Ishikawa (cell line): ENCODE measurements around the gene VAMP1.

Experiments used
- CEBPB ChIP-seq: IDR thresholded peaks from 2 replicates; pipeline ENCODE4 v1.6.1; 2012
- CREB1 ChIP-seq: IDR thresholded peaks from 2 replicates; pipeline ENCODE4 v1.6.1; 2012; ENCODE audit warnings: low read depth
- EGR1 ChIP-seq: IDR thresholded peaks from 2 replicates; pipeline ENCODE4 v1.6.1; 2012
- EP300 ChIP-seq: IDR thresholded peaks from 2 replicates; pipeline ENCODE4 v1.6.1; 2012; ENCODE audit warnings: borderline replicate concordance
- FOXM1 ChIP-seq: IDR thresholded peaks from 2 replicates; pipeline ENCODE4 v1.6.1; 2012; ENCODE audit warnings: low read depth, borderline replicate concordance
- NFIC ChIP-seq: IDR thresholded peaks from 2 replicates; pipeline ENCODE4 v1.6.1; 2012
- RAD21 ChIP-seq: IDR thresholded peaks from 2 replicates; pipeline ENCODE4 v1.6.1; 2012; ENCODE audit warnings: low read depth
- TAF1 ChIP-seq: IDR thresholded peaks from 2 replicates; pipeline ENCODE4 v1.6.1; 2012; ENCODE audit warnings: low read depth, mild to moderate bottlenecking
- TCF12 ChIP-seq: IDR thresholded peaks from 2 replicates; pipeline ENCODE4 v1.6.1; 2012; ENCODE audit warnings: low read depth
- TEAD4 ChIP-seq: IDR thresholded peaks from 2 replicates; pipeline ENCODE4 v1.6.1; 2012
- YY1 ChIP-seq: IDR thresholded peaks from 2 replicates; pipeline ENCODE4 v1.6.1; 2012; ENCODE audit warnings: low read depth
- ZBTB7A ChIP-seq: IDR thresholded peaks from 2 replicates; pipeline ENCODE4 v1.6.1; 2012; ENCODE audit warnings: low read depth
- TF ChIP-seq, protein P1 (sequence below): IDR thresholded peaks from 2 replicates; pipeline ENCODE4 v1.6.1; 2012
- TF ChIP-seq, protein P2 (sequence below): IDR thresholded peaks from 2 replicates; pipeline ENCODE4 v1.6.1; 2012
- TF ChIP-seq, protein P3 (sequence below): IDR thresholded peaks from 2 replicates; pipeline ENCODE4 v1.6.1; 2012; ENCODE audit warnings: low read depth, mild to moderate bottlenecking

The VAMP1 gene

DNA sequence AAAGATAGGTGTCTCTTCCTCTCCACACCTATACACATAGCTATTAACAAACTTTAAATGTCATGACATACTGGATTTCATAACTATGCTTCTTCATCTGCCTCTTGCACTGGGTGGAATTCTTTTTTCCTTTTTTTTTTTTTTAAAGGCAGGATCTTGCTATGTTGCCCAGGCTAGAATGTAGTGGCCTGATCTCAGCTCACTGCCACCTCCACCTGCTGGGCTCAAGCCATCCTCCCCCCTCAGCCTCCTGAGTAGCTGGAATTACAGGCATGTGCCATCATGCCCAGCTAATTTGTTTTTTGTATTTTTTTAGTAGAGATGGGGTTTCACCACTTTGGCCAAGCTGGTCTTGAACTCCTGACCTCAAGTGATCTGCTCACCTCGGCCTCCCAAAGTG lies 17.8 kb upstream of the VAMP1 start:
- TF ChIP-seq TAF1 (no peak), NFIC (no peak), TEAD4 (no peak)

DNA sequence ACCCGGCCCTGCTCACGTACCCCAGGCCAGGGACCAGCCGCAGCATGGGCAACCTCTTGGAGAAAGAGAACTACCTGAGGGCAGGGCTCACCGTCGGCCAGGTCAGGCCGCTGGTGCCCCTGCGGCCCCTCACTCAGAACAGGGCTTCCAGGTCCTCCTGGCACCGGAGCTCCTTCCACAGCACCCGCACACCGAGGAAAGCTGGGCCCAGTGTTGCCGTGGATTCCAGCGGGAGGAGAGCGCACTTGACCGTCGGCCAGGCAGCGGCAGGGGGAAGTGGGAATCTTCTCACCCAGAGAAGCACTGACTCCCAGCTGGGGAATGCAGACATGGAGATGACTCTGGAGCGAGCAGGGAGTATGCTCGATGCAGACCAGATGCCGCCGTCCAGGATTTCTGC lies 7.9 kb upstream of the VAMP1 start:
- TF ChIP-seq TAF1 (no peak), FOXM1 (no peak), TEAD4 (no peak), TCF12 (no peak), EGR1 (no peak), YY1 (no peak), CREB1 (no peak), RAD21 (no peak), CEBPB (no peak), EP300 (no peak), NFIC (no peak), ZBTB7A (no peak)
- TF ChIP-seq, protein P1, sequence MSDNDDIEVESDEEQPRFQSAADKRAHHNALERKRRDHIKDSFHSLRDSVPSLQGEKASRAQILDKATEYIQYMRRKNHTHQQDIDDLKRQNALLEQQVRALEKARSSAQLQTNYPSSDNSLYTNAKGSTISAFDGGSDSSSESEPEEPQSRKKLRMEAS = no peak
- TF ChIP-seq, protein P2, sequence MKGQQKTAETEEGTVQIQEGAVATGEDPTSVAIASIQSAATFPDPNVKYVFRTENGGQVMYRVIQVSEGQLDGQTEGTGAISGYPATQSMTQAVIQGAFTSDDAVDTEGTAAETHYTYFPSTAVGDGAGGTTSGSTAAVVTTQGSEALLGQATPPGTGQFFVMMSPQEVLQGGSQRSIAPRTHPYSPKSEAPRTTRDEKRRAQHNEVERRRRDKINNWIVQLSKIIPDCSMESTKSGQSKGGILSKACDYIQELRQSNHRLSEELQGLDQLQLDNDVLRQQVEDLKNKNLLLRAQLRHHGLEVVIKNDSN = no peak
- TF ChIP-seq, protein P3, sequence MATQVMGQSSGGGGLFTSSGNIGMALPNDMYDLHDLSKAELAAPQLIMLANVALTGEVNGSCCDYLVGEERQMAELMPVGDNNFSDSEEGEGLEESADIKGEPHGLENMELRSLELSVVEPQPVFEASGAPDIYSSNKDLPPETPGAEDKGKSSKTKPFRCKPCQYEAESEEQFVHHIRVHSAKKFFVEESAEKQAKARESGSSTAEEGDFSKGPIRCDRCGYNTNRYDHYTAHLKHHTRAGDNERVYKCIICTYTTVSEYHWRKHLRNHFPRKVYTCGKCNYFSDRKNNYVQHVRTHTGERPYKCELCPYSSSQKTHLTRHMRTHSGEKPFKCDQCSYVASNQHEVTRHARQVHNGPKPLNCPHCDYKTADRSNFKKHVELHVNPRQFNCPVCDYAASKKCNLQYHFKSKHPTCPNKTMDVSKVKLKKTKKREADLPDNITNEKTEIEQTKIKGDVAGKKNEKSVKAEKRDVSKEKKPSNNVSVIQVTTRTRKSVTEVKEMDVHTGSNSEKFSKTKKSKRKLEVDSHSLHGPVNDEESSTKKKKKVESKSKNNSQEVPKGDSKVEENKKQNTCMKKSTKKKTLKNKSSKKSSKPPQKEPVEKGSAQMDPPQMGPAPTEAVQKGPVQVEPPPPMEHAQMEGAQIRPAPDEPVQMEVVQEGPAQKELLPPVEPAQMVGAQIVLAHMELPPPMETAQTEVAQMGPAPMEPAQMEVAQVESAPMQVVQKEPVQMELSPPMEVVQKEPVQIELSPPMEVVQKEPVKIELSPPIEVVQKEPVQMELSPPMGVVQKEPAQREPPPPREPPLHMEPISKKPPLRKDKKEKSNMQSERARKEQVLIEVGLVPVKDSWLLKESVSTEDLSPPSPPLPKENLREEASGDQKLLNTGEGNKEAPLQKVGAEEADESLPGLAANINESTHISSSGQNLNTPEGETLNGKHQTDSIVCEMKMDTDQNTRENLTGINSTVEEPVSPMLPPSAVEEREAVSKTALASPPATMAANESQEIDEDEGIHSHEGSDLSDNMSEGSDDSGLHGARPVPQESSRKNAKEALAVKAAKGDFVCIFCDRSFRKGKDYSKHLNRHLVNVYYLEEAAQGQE = no peak

DNA sequence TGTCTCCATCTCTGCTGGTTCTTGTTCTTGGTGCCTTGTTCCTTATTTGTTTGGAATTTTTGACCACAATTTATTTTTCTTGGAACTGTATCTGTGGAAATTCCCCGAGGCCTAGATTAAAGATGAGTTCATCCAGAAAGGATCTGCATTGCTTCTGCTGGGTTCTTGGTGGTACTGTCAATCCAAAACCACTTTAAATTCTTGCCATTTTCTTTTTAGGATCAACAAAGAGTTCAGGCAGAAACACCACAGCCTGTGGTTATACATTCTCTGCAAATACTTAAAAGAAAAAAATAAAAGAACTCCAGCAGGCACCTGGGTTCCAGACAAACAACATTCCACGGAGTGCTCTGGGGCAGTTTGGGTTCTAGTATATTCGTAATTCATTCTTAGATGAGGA lies 6.0 kb upstream of the VAMP1 start:
- TF ChIP-seq, protein P1 = no peak
- TF ChIP-seq TEAD4 = no peak
- TF ChIP-seq FOXM1 = no peak
- no peak for TF ChIP-seq ZBTB7A
- no peak for TF ChIP-seq CEBPB
- TF ChIP-seq NFIC = no peak
- TF ChIP-seq TAF1 = no peak
- TF ChIP-seq RAD21 = no peak
- TF ChIP-seq TCF12 = no peak
- no peak for TF ChIP-seq EGR1
- no peak for TF ChIP-seq YY1
- TF ChIP-seq, protein P2 = no peak
- no peak for TF ChIP-seq EP300
- no peak for TF ChIP-seq CREB1
- TF ChIP-seq, protein P3 = no peak

DNA sequence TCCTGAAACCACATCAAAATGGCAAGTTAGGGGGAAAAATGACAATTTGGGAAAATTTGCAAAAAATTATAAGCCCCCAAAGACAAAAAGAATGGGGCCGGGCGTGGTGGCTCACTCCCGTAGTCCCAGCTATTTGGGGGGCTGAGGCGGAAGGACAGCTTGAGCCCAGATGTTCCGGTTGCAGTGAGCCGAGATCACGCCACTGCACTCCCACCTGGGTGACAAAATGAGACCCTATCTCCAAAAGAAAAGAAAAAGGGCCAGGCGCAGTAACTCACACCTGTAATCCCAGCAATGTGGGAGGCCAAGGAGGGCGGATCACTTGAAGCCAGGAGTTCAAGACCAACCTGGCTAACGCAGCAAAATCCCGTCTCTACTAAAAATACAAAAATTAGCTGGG lies 2.0 kb upstream of the VAMP1 start:
- TF ChIP-seq RAD21 = no peak
- no peak for TF ChIP-seq ZBTB7A
- no peak for TF ChIP-seq TEAD4
- TF ChIP-seq EGR1 = no peak
- TF ChIP-seq CREB1 = no peak
- TF ChIP-seq, protein P3 = no peak
- TF ChIP-seq TAF1 = no peak
- no peak for TF ChIP-seq TCF12
- TF ChIP-seq CEBPB = no peak
- TF ChIP-seq EP300 = no peak
- no peak for TF ChIP-seq NFIC
- TF ChIP-seq, protein P1 = no peak
- no peak for TF ChIP-seq YY1
- TF ChIP-seq FOXM1 = no peak
- TF ChIP-seq, protein P2 = no peak
